CD14-positive monocyte (primary cell): Measurements from ENCODE around the gene ACTL6A. TPM values are rescaled to one million over a fixed set of nuclear protein-coding genes. Genes with fewer than 3 reads are reported as not detected.

Experiments used
- DNase-seq, 3 donors: peaks; one replicate each; pipeline ENCODE4 v3.0.0-alpha.2; 2011 to 2022
- H2AFZ ChIP-seq: 2 replicates; pipeline ENCODE4 v1.6.0; 2012; ENCODE audit warnings: mild to moderate bottlenecking, low read depth, low read length, inconsistent platforms; ENCODE audit not compliant: insufficient read depth, poor library complexity, severe bottlenecking
- H3K27ac ChIP-seq, 2 donors: 1 replicate in 1 of 2; 2 replicates in 1 of 2; pipeline ENCODE4 v1.5.1; 2012 to 2013; ENCODE audit warnings: low read length in 2 of 2, control low read depth in 1 of 2, inconsistent platforms in 1 of 2, low read depth in 1 of 2, mild to moderate bottlenecking in 1 of 2
- H3K27me3 ChIP-seq, 2 donors: one replicate each; pipeline versions ENCODE4 v1.6.0 to v1.6.1; 2011 to 2013; ENCODE audit warnings: low read length in 2 of 2; ENCODE audit not compliant: control insufficient read depth in 2 of 2, insufficient read depth in 2 of 2
- H3K36me3 ChIP-seq, 2 donors: replicated peaks in 1 of 2; 1 replicate in 1 of 2; 2 replicates in 1 of 2; pipeline versions ENCODE4 v1.5.1 to v1.6.1; 2012 to 2013; ENCODE audit warnings: low read length in 2 of 2, control low read depth in 1 of 2, inconsistent platforms in 1 of 2, mild to moderate bottlenecking in 1 of 2; ENCODE audit not compliant: insufficient read depth in 2 of 2, control insufficient read depth in 1 of 2
- H3K4me1 ChIP-seq, 2 donors: 1 replicate in 1 of 2; 2 replicates in 1 of 2; pipeline versions ENCODE4 v1.5.1 to v1.6.1; 2012 to 2013; ENCODE audit warnings: low read length in 2 of 2, control low read depth in 1 of 2, inconsistent platforms in 1 of 2, mild to moderate bottlenecking in 1 of 2, moderate library complexity in 1 of 2; ENCODE audit not compliant: insufficient read depth in 2 of 2, control insufficient read depth in 1 of 2
- H3K4me2 ChIP-seq: replicated peaks from 2 replicates; pipeline ENCODE3; 2012; ENCODE audit warnings: low read length, moderate library complexity, mild to moderate bottlenecking; ENCODE audit not compliant: poor library complexity, severe bottlenecking; ENCODE audit errors: extremely low read depth
- H3K4me3 ChIP-seq, 3 experiments: fragments of 200-600 bp in 1 of 3; sonication (generic) in 1 of 3; replicated peaks in 1 of 3; 1 replicate in 2 of 3; 2 replicates in 1 of 3; pipeline ENCODE4 v1.5.1; 2011 to 2013; ENCODE audit warnings: low read length in 3 of 3, mild to moderate bottlenecking in 3 of 3, control low read depth in 2 of 3, low read depth in 2 of 3, inconsistent platforms in 1 of 3, moderate library complexity in 1 of 3
- H3K79me2 ChIP-seq: 2 replicates; pipeline ENCODE4 v1.6.0; 2012; ENCODE audit warnings: mild to moderate bottlenecking, control low read depth, inconsistent platforms, low read length, moderate library complexity; ENCODE audit not compliant: insufficient read depth
- H3K9ac ChIP-seq: 2 replicates; pipeline ENCODE4 v1.6.0; 2017; ENCODE audit warnings: low read length, mild to moderate bottlenecking; ENCODE audit not compliant: insufficient read depth, poor library complexity, severe bottlenecking
- H3K9me3 ChIP-seq, 2 donors: replicated peaks in 1 of 2; 1 replicate in 1 of 2; 2 replicates in 1 of 2; pipeline versions ENCODE4 v1.5.1 to v1.6.1; 2012 to 2013; ENCODE audit warnings: low read length in 2 of 2, control low read depth in 1 of 2; ENCODE audit not compliant: control insufficient read depth in 1 of 2, insufficient read depth in 1 of 2
- H4K20me1 ChIP-seq: 2 replicates; pipeline ENCODE4 v1.6.0; 2012; ENCODE audit warnings: mild to moderate bottlenecking, low read length, control low read depth, moderate library complexity; ENCODE audit not compliant: insufficient read depth
- H3K27ac Mint-ChIP-seq, 7 donors: one replicate each; pipeline ENCODE4 v1.8.0; 2020; ENCODE audit warnings: mild to moderate bottlenecking in 7 of 7, mixed read lengths in 7 of 7, moderate library complexity in 6 of 7, inconsistent platforms in 2 of 7
- H3K27me3 Mint-ChIP-seq, 3 donors: one replicate each; pipeline ENCODE4 v1.8.0; 2021 to 2022; ENCODE audit warnings: low read depth in 3 of 3, mild to moderate bottlenecking in 3 of 3, mixed read lengths in 3 of 3, moderate library complexity in 3 of 3, inconsistent platforms in 1 of 3
- H3K36me3 Mint-ChIP-seq, 2 donors: one replicate each; pipeline ENCODE4 v1.8.0; 2020; ENCODE audit warnings: mixed read lengths in 2 of 2, inconsistent platforms in 1 of 2, mild to moderate bottlenecking in 1 of 2
- H3K4me1 Mint-ChIP-seq: one replicate; pipeline ENCODE4 v1.8.0; 2020; ENCODE audit warnings: mild to moderate bottlenecking, mixed read lengths
- H3K4me3 Mint-ChIP-seq, 2 donors: one replicate each; pipeline ENCODE4 v1.8.0; 2020; ENCODE audit warnings: mild to moderate bottlenecking in 2 of 2, mixed read lengths in 2 of 2, moderate library complexity in 1 of 2
- H3K9me3 Mint-ChIP-seq, 7 donors: one replicate each; pipeline ENCODE4 v1.8.0; 2020 to 2022; ENCODE audit warnings: mixed read lengths in 7 of 7, mild to moderate bottlenecking in 6 of 7, moderate library complexity in 6 of 7, inconsistent platforms in 2 of 7
- WGBS: methylation state at CpG from one replicate; pipeline ENCODE4 v1.1.5; 2013; ENCODE audit warnings: missing lambda C conversion rate; ENCODE audit not compliant: insufficient coverage; 5-methylcytosine and 5-hydroxymethylcytosine counted together
- intact Hi-C, 2 donors: fragments of 100-400 bp; cut with micrococcal nuclease; formaldehyde crosslinking; loops; one replicate each; pipeline versions ENCODE4 v1.15.0 to v1.15.1; 2023
- polyA plus RNA-seq, 3 donors: library from polyadenylated mRNA; depleted of rRNA in 1 of 3; unstranded in 2 of 3; stranded (reverse) in 1 of 3; fragments of 300-500 nt in 2 of 3; fragments of >200 nt in 1 of 3; fragmentation: Illumina TruSeq in 2 of 3; gene quantifications; 1 replicate in 2 of 3; 2 replicates in 1 of 3; pipeline ENCODE4 v1.2.3, GENCODE V29; 2012 to 2021
- TF ChIP-seq, protein P1 (sequence below): fragments of 200-600 bp; IDR thresholded peaks from one replicate; pipeline ENCODE4 v1.8.0; 2022; ENCODE audit warnings: antibody characterized with exemption, mild to moderate bottlenecking

The ACTL6A gene
- polyA plus RNA-seq, 3 donors, result 28.2 to 37.2 (median 35.9) TPM

DNA sequence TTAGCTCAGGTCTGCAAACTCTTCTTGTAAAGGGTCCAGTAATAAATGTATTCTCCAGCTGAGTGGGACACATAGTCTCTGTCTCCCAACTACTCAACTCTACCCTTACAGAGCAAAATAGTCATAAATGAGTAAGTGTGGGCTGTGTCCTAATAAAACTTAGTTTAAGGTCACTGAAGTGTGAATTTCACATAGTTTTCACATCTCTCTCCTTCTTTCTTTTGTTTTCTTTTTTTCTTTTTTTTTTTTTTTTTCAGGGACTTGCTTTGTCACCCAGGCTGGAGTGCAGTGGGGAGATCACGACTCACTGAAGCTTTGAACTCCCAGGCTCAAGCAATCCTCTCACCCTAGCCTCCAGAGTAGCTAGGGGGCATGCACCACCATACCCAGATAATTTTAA is 1.9 kb upstream of the ACTL6A start:
- intact Hi-C loops, result loop anchor here (5.0 to 10.0 kb wide), 5 partner anchors 42 to 536 kb away; partner anchors contain the start of genes GNB4 (in 1 of the 2), MFN1 (in 1 of the 2), MRPL47 (in 1 of the 2) and NDUFB5 (in 1 of the 2)
- H2AFZ ChIP-seq, result no peak overlapping the region
- H3K4me3 ChIP-seq, result no peak overlapping the region
- no peaks in the 10 kb centered on the region for H3K27me3 ChIP-seq
- Mint-ChIP-seq H3K27ac (no peak overlapping the region), H3K4me1 (peaks cover 25% of the 10 kb centered on the region), H3K4me3 (no peak overlapping the region), H3K27me3 (no peaks in the 10 kb centered on the region), H3K36me3 (no peaks in the 10 kb centered on the region), H3K9me3 (no peaks in the 10 kb centered on the region)
- H4K20me1 ChIP-seq, result peaks cover 2% of the 10 kb centered on the region
- WGBS, result no CpG with 5 or more reads among the region's 1 CpG
- peaks cover 24% of the 10 kb centered on the region for H3K79me2 ChIP-seq
- H3K9me3 ChIP-seq, result no peaks in the 10 kb centered on the region
- no peak for DNase-seq
- TF ChIP-seq, protein P1, sequence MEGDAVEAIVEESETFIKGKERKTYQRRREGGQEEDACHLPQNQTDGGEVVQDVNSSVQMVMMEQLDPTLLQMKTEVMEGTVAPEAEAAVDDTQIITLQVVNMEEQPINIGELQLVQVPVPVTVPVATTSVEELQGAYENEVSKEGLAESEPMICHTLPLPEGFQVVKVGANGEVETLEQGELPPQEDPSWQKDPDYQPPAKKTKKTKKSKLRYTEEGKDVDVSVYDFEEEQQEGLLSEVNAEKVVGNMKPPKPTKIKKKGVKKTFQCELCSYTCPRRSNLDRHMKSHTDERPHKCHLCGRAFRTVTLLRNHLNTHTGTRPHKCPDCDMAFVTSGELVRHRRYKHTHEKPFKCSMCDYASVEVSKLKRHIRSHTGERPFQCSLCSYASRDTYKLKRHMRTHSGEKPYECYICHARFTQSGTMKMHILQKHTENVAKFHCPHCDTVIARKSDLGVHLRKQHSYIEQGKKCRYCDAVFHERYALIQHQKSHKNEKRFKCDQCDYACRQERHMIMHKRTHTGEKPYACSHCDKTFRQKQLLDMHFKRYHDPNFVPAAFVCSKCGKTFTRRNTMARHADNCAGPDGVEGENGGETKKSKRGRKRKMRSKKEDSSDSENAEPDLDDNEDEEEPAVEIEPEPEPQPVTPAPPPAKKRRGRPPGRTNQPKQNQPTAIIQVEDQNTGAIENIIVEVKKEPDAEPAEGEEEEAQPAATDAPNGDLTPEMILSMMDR, result no peak
- H3K9ac ChIP-seq, result no peak overlapping the region
- peaks cover 11 to 18% of the 10 kb centered on the region in 2 donors for H3K4me1 ChIP-seq
- no peak overlapping the region for H3K4me2 ChIP-seq
- no peaks in the 10 kb centered on the region for H3K36me3 ChIP-seq
- H3K27ac ChIP-seq, result no peak overlapping the region

DNA sequence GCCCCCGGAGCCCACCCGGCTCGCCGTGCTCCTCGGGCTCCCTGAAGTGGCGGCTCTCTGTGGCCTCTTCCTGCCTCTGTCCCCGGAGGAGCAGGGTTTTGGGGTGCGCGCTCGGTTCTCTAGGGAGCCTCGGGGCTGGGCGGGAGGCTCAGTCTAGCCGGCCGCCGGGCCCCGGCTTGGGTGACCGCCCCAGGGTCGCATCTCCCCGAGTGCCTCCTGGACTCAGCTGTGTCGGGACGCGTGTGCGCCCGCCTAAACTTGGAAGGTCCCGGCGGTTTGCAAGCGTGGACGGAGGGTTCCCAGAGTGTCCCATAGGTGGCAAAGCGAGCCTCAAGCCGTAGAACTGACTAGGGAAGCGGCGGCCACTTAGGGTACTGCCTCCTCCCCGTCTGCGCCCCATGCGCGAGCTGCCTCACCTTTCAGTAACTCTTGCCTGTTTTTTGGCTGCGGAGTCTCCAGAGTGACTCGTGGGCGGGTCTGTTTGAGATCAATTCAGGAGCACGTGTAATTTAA is 601 bp downstream of the ACTL6A start:
- peaks cover 25% of the 10 kb centered on the region for H3K4me1 Mint-ChIP-seq
- H2AFZ ChIP-seq, result peak overlapping the region; percentile 95
- TF ChIP-seq, protein P1, result peak; percentile 55

More for the DNA sequence above, 601 bp downstream of the ACTL6A start:
- H3K36me3 ChIP-seq, result no peaks in the 10 kb centered on the region
- peak overlapping the region; percentile 83 for H3K4me2 ChIP-seq
- H3K27me3 Mint-ChIP-seq, result no peaks in the 10 kb centered on the region
- peak; percentile 60 to 74 (median 62) for DNase-seq
- H3K27me3 ChIP-seq, result no peaks in the 10 kb centered on the region
- no peaks in the 10 kb centered on the region for H3K36me3 Mint-ChIP-seq
- peak overlapping the region; percentile 57 for H3K9ac ChIP-seq
- H4K20me1 ChIP-seq, result peaks cover 8% of the 10 kb centered on the region
- WGBS, result under 1% methylated on average over 33 of the region's 40 CpGs
- peaks cover 11 to 18% of the 10 kb centered on the region in 2 donors for H3K4me1 ChIP-seq
- no peaks in the 10 kb centered on the region for H3K9me3 Mint-ChIP-seq
- H3K9me3 ChIP-seq, result no peaks in the 10 kb centered on the region
- peak overlapping the region; percentile 96 to 99 for H3K4me3 Mint-ChIP-seq
- H3K4me3 ChIP-seq, result peak overlapping the region; percentile 69 to 98 (median 96)
- H3K27ac Mint-ChIP-seq, result peak overlapping the region; percentile 48 to 92 (median 80)
- peaks cover 48% of the 10 kb centered on the region for H3K79me2 ChIP-seq
- intact Hi-C loops, result loop anchor here (5.0 to 10.0 kb wide), 5 partner anchors 39 to 539 kb away; partner anchors contain the start of genes GNB4 (in 1 of the 2), MFN1 (in 1 of the 2), MRPL47 (in 1 of the 2) and NDUFB5 (in 1 of the 2)
- H3K27ac ChIP-seq, result peak overlapping the region; percentile 55 to 58
